ENCODE results near the gene RANBP3L. TPM values are rescaled to one million over a fixed set of nuclear protein-coding genes. Genes with fewer than 3 reads are reported as not detected.

RANBP3L gene
- polyA plus RNA-seq, 1 donor from 2014 or later, result 2.5 TPM

- Histone ChIP-seq H3K9ac (ENCODE audit: low read length) (peak within 1 kb of the TSS; percentile 92), H3K4me2 (ENCODE audit: low read length) (peak within 1 kb of the TSS; percentile 69), H3K9me2 (ENCODE audit: insufficient read depth, low read length) (no peaks in the 10 kb centered on the region), H3K4me3 (ENCODE audit: low read length) (peak within 1 kb of the TSS; percentile 88), H4K20me1 (ENCODE audit: insufficient read depth) (no peaks in the 10 kb centered on the region), H3K36me3 (ENCODE audit: insufficient read depth, low read length) (no peaks in the 10 kb centered on the region), H3K27me3 (ENCODE audit: insufficient read depth, low read depth, low read length) (no peaks in the 10 kb centered on the region), H3K9me3 (ENCODE audit: low read length) (no peaks in the 10 kb centered on the region), H3K27ac (ENCODE audit: low read length) (peak within 1 kb of the TSS; percentile 96), H2AFZ (ENCODE audit: low read depth, low read length) (peak within 1 kb of the TSS; percentile 79), H3K79me2 (replicated peaks; ENCODE audit: insufficient read depth, low read length) (peaks cover 26% of the 10 kb centered on the region), H3F3A (ENCODE audit: insufficient read depth, low read length, poor library complexity, severe bottlenecking) (no peaks in the 10 kb centered on the region)
- TF ChIP-seq EZH2 (IDR thresholded peaks at IDR 0.05; ENCODE audit: borderline replicate concordance, insufficient read depth, low read length, poor library complexity, severe bottlenecking), result no peak
- TF ChIP-seq, protein P1, sequence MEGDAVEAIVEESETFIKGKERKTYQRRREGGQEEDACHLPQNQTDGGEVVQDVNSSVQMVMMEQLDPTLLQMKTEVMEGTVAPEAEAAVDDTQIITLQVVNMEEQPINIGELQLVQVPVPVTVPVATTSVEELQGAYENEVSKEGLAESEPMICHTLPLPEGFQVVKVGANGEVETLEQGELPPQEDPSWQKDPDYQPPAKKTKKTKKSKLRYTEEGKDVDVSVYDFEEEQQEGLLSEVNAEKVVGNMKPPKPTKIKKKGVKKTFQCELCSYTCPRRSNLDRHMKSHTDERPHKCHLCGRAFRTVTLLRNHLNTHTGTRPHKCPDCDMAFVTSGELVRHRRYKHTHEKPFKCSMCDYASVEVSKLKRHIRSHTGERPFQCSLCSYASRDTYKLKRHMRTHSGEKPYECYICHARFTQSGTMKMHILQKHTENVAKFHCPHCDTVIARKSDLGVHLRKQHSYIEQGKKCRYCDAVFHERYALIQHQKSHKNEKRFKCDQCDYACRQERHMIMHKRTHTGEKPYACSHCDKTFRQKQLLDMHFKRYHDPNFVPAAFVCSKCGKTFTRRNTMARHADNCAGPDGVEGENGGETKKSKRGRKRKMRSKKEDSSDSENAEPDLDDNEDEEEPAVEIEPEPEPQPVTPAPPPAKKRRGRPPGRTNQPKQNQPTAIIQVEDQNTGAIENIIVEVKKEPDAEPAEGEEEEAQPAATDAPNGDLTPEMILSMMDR (IDR thresholded peaks at IDR 0.05; ENCODE audit: poor library complexity, severe bottlenecking), result peak; percentile 95
- peak; percentile 45 for TF ChIP-seq TAF1 (IDR thresholded peaks at IDR 0.05; ENCODE audit: low read depth)
- peak; percentile 77 for TF ChIP-seq POLR2AphosphoS5 (IDR thresholded peaks at IDR 0.05)
- TF ChIP-seq, protein P2, sequence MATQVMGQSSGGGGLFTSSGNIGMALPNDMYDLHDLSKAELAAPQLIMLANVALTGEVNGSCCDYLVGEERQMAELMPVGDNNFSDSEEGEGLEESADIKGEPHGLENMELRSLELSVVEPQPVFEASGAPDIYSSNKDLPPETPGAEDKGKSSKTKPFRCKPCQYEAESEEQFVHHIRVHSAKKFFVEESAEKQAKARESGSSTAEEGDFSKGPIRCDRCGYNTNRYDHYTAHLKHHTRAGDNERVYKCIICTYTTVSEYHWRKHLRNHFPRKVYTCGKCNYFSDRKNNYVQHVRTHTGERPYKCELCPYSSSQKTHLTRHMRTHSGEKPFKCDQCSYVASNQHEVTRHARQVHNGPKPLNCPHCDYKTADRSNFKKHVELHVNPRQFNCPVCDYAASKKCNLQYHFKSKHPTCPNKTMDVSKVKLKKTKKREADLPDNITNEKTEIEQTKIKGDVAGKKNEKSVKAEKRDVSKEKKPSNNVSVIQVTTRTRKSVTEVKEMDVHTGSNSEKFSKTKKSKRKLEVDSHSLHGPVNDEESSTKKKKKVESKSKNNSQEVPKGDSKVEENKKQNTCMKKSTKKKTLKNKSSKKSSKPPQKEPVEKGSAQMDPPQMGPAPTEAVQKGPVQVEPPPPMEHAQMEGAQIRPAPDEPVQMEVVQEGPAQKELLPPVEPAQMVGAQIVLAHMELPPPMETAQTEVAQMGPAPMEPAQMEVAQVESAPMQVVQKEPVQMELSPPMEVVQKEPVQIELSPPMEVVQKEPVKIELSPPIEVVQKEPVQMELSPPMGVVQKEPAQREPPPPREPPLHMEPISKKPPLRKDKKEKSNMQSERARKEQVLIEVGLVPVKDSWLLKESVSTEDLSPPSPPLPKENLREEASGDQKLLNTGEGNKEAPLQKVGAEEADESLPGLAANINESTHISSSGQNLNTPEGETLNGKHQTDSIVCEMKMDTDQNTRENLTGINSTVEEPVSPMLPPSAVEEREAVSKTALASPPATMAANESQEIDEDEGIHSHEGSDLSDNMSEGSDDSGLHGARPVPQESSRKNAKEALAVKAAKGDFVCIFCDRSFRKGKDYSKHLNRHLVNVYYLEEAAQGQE (IDR thresholded peaks at IDR 0.05; ENCODE audit: borderline replicate concordance), result no peak
- TF ChIP-seq SMC3 (conservative IDR thresholded peaks at IDR 0.05; ENCODE audit: poor library complexity), result peak; percentile 68
- peak; percentile 79 for TF ChIP-seq RAD21 (conservative IDR thresholded peaks at IDR 0.05)
- peak; percentile 74 for TF ChIP-seq EP300 (conservative IDR thresholded peaks at IDR 0.05; ENCODE audit: poor library complexity, severe bottlenecking)
- TF ChIP-seq MXI1 (conservative IDR thresholded peaks at IDR 0.05; ENCODE audit: poor library complexity, severe bottlenecking), result peak; percentile 86
These were observed 59.8 kb downstream of the RANBP3L start, which contains the start of gene NADK2 for GRCh38 chr5:36241631-36242533. Gene NADK2 (minus strand): TSS chr5:36241925. CDS start chr5:36241798, 127 bp downstream.

- Histone ChIP-seq H3K36me3 (ENCODE audit: insufficient read depth, low read length) (no peaks in the 10 kb centered on the region), H3K79me2 (replicated peaks; ENCODE audit: insufficient read depth, low read length) (peaks cover 28% of the 10 kb centered on the region)
- TF ChIP-seq TAF1 (IDR thresholded peaks at IDR 0.05; ENCODE audit: low read depth) (no peak), POLR2AphosphoS5 (IDR thresholded peaks at IDR 0.05) (peak; percentile 9)
- TF ChIP-seq, protein P2 (IDR thresholded peaks at IDR 0.05; ENCODE audit: borderline replicate concordance), result peak; percentile 17
These were observed 60.7 kb downstream of the RANBP3L start for GRCh38 chr5:36240779-36241630.

More at GRCh38 chr5:36240779-36241630, 60.7 kb downstream of the RANBP3L start:
- Histone ChIP-seq H3F3A (ENCODE audit: insufficient read depth, low read length, poor library complexity, severe bottlenecking) (no peaks in the 10 kb centered on the region), H3K27ac (ENCODE audit: low read length) (peak overlapping the region; percentile 83), H3K27me3 (ENCODE audit: insufficient read depth, low read depth, low read length) (no peaks in the 10 kb centered on the region), H4K20me1 (ENCODE audit: insufficient read depth) (no peaks in the 10 kb centered on the region), H3K4me3 (ENCODE audit: low read length) (peak overlapping the region; percentile 88), H2AFZ (ENCODE audit: low read depth, low read length) (peak overlapping the region; percentile 79), H3K9me2 (ENCODE audit: insufficient read depth, low read length) (no peaks in the 10 kb centered on the region), H3K9ac (ENCODE audit: low read length) (peak overlapping the region; percentile 92), H3K9me3 (ENCODE audit: low read length) (no peaks in the 10 kb centered on the region), H3K4me2 (ENCODE audit: low read length) (peak overlapping the region; percentile 69)
